Stimulated activated CD4-positive, alpha-beta T cell treated with anti-CD3 and anti-CD28 coated beads, Interleukin-1b, Interleukin-23, amount 100 ng/mL, for 48 hours (primary cell): ENCODE data around the gene MORN4.
"Not testable (repeated sequence)": the region's sequence is repeated elsewhere in the genome, so short reads cannot be mapped to it uniquely, and the experiment has no call there.

Source experiments
- DNase-seq: peaks from one replicate; pipeline ENCODE4 v3.0.0-alpha.2; 2020

Gene MORN4

GRCh38 chr10:97632949-97633884 is at the start of gene MORN4:
Gene MORN4 (minus strand): TSS chr10:97633500. CDS start chr10:97619653, 13,847 bp downstream.
- peak; percentile 91 for DNase-seq

GRCh38 chr10:97682042-97682441 is 48.7 kb upstream of the MORN4 start:
- DNase-seq: no peak

- no peak for DNase-seq
Observed at GRCh38 chr10:97679594-97679993, 46.3 kb upstream of the MORN4 start.

- DNase-seq: peak; percentile 39
Observed at GRCh38 chr10:97676770-97677581, 43.7 kb upstream of the MORN4 start.

GRCh38 chr10:97675222-97675621 is 41.9 kb upstream of the MORN4 start:
- DNase-seq: no peak

- peak; percentile 55 for DNase-seq
Observed at GRCh38 chr10:97673736-97674525, 40.6 kb upstream of the MORN4 start.

GRCh38 chr10:97669571-97669970 is 36.3 kb upstream of the MORN4 start:
- no peak for DNase-seq

GRCh38 chr10:97667463-97667862 is 34.2 kb upstream of the MORN4 start:
- DNase-seq: no peak

GRCh38 chr10:97666992-97667391 is 33.7 kb upstream of the MORN4 start:
- DNase-seq: no peak

GRCh38 chr10:97664282-97664850 is 31.1 kb upstream of the MORN4 start:
- DNase-seq: no peak

- DNase-seq: no peak
Observed at GRCh38 chr10:97659589-97659988, 26.3 kb upstream of the MORN4 start.

GRCh38 chr10:97656777-97657176 is 23.5 kb upstream of the MORN4 start:
- no peak for DNase-seq

- no peak for DNase-seq
Observed at GRCh38 chr10:97651773-97652172, 18.5 kb upstream of the MORN4 start.

- DNase-seq: no peak
Observed at GRCh38 chr10:97650726-97651125, 17.4 kb upstream of the MORN4 start.

GRCh38 chr10:97649405-97649750 is 16.1 kb upstream of the MORN4 start:
- not testable (repeated sequence) for DNase-seq

- DNase-seq: peak; percentile 59
Observed at GRCh38 chr10:97648562-97649404, 15.5 kb upstream of the MORN4 start.

- no peak for DNase-seq
Observed at GRCh38 chr10:97647556-97647955, 14.3 kb upstream of the MORN4 start.

GRCh38 chr10:97644936-97645335 is 11.6 kb upstream of the MORN4 start:
- no peak for DNase-seq

- DNase-seq: no peak
Observed at GRCh38 chr10:97643441-97643985, 10.2 kb upstream of the MORN4 start.

- DNase-seq: not testable (repeated sequence)
Observed at GRCh38 chr10:97642471-97643159, 9.3 kb upstream of the MORN4 start.
